KG1 (cell line): ENCODE measurements around the gene COQ10B.

ENCODE experiments used
- DNase-seq: peaks from one replicate; lab custom pipeline; 2025; lab: John Stamatoyannopoulos, UW

Gene COQ10B

DNA sequence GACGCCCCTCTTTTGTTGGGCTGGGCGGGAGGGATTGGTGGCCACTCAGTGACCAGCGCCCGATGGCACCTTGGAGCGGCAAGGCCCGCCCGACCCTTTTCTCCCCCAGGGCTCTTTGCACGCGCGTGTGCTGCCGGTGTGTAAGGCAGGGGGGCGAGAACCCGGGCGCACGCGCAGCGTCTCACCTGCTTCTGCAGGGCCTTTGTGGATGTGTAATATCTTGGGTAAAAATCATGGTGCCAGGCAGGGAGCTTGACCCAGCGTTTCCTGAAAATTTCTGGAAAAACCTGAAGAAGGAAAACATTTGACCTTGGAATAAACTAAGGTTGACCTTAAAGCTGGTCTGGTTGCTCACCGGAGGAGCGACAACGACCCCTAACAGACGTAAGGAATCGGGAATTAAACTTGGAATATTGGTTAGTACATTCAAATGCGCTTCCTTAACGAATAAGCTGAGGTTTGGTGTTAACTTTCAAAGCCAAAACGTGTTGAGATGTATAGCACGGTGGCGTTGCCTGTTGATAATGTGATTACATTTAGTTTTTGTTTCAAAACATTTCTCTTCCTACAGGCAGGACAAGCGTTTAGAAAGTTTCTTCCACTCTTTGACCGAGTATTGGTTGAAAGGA lies 47.3 kb downstream of the COQ10B start:
- DNase-seq, result no peak

DNA sequence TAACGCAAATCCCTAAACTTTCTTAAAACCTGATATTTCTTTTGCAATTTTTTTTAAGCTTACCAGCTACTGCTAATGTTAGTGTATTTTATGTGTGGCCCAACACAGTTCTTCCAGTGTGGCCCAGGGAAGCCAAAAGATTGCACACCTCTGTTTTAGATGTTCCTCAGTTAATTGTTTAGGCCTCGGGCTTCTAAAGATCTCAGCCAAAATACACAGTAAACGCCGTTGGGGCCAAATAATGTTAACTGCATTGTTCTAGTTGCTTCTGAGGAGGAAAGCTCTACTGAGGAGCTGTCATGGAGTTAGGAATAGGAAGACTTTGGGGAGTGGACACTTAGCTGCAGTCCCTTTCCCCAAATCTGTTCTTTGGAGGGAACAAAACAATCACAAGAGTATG lies 48.8 kb downstream of the COQ10B start:
- DNase-seq, result no peak

DNA sequence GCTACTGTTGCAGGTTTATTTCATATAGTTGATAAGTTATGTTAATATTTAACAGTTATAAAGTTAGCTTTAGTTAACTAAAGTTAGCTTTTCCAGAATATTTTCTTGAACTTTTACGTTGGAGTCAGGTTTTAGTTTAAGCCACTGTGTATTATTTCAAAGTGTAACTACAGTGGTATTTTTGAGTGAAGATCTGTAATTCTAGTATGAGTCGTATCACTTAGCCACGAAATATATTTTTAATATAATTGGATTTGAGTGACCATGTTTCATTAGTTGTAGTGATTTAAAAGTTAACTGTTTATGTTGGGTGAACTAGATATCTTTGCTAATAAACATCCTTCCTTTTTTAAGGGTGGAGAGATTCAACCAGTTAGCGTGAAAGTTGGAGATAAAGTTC lies 49.3 kb downstream of the COQ10B start:
- no peak for DNase-seq

DNA sequence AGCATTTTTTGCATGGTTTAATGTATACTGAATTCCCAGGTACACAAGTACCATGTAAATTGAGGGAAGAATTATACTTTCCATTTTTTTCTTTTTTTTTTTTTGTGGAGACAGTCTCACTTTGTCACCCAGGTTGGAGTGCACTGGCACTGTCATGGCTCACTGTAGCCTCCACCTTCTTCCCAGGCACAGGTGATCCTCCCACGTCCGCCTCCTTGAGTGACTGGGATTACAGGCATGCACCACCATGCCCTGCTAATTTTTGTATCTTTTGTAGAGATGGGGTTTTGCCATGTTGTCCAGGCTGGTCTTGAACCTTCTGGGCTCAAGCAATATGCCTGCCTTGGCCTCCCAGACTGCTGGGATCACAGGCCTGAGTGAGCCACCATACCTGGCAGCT lies 50.6 kb downstream of the COQ10B start:
- DNase-seq, result no peak

DNA sequence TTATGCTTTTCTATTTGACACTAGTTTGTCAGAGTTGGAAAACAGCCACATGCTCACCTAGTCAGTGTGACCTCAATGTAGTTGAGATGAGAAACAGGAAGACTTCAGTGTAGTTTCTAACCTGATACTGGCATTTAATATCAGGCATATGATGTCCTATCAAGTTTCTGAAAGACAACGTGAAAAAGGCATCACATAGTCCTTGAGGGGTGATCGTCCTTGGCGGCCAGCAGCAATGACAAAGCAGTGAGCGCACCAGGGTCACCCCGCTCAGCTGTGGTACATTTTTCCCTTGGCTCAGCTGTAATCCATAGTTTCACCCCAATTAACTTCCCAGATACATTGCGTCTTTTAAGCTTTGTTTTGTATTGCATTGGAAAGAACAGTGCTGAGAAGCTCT lies 51.2 kb downstream of the COQ10B start:
- no peak for DNase-seq

DNA sequence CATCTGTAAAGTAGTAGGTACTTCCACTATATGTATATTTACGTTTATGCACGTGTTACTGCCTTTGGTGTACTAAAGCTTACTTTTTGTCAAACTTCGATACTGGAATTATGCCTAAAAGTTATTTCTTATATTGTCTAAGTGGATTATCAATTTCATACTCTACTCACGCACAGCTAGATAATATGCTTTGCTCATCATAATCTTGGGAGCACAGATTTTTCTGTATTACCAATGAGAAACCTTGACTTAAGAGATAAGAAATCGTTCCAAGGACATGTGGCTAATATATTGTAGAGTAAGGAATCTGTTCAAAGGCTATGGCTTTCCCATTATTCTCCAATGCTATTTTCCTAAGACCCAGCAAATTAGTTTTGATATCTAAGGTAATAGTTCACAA lies 53.3 kb downstream of the COQ10B start:
- no peak for DNase-seq

DNA sequence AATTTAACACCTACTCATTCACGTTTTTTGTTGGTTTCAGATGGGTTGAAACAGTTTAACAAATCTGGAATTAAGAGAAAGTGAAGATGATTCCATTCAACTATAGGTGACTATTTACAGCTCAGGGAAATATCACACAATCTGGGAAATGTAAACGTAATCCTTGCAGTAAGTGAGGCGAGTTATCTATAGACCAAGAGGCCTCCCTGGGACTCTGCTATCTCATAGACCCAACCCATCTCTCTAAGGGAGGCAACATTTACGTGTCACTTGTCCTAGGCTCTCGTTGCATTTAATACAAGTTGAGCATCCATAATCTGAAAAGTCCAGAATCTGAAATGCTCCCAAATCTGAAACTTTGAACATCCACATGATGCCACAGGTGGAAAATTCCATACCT lies 60.6 kb downstream of the COQ10B start:
- no peak for DNase-seq

DNA sequence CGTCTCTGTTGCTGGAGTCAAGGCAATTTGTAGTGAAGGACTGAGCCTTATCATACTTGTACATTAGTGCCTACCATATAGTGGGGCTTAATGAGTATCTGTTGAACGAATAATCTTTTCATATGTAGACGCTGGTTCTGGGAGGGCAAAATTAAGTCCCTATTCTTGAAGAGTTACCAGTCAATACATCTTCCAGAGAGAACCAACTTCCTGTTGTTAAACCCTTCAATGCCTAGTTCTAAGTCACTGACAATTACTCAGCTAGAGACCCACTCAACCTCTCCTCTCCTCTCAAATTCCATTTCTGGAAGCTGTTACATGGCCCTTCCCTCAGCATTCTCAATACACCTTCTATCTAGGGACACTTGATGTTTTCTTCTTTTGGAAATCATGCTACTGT lies 61.4 kb downstream of the COQ10B start:
- no peak for DNase-seq

DNA sequence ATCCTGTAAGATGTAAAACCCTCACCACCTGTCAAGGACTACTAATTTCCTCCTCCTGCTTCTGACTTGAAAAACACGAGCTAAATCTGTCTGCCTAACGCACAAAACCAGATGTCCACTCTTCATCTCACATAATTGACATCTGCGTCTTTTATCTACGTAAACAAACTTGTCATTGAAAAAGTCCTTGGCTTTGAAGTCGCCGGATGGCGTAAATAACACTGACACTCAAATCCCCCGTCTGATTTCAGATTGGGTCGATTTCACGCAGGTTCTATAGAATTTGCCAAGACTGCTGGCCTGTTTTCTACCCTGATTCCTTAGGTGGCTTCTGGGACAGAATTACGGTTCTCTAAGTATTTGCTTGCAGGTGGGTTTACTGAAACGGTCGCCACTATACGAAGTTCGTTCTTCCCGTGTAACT lies 62.0 kb downstream of the COQ10B start:
- peak; percentile 69 for DNase-seq

DNA sequence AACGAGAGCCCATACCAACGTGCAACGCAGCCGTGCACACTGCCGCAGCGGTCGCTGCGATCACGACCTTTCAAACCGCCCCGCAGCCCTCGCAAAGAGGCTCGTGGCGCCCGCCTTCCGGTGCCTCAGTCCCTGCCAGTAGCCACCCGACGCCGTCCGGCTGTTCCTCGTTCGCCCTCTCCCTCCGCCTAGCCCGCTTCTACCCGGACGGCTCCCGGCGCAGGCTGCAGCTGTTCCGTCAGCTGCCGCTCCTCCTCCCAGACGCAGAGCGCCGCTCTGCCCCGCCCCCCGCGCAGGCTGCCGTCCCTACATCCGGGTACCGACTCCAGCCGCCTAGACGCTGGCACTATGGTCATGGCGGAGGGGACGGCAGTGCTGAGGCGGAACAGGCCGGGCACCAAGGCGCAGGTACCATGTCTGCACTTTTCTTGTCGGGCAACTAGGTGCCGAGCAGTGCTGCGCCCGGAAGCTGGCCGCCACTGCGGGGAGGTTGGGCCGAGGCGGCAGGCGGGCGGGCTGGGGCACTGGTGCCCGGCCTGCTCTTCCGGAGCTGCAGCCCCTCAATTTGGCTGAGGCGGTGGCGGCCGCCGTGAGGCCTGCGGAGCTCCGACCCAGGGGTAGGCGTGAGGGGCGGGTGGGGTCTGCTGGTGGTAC lies 62.5 kb downstream of the COQ10B start, which contains the start of gene MOB4:
Gene MOB4, plus strand, starts transcription at position 328 of the 654 bp plus-strand sequence. Its CDS starts 21 bp downstream, at position 349.
- peak; percentile 95 for DNase-seq

DNA sequence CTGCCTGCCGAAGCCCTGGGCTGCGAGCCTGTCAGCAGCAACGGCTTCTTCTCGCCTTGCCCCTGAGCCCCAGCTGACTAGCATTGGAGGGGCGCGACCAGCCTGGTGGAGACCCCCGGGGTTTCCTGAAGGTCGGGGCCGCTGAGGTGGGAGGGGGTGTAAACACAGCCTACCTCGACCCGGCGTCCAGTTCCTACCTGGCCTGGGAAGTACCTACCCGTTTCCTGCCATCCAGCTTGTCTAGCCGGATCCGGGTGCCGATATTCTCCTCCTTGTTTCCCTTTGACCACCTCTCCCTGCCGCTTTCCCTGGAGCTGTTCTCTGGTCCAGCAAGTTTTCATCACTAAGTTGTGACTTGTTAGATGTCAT lies 63.0 kb downstream of the COQ10B start:
- DNase-seq, result no peak

DNA sequence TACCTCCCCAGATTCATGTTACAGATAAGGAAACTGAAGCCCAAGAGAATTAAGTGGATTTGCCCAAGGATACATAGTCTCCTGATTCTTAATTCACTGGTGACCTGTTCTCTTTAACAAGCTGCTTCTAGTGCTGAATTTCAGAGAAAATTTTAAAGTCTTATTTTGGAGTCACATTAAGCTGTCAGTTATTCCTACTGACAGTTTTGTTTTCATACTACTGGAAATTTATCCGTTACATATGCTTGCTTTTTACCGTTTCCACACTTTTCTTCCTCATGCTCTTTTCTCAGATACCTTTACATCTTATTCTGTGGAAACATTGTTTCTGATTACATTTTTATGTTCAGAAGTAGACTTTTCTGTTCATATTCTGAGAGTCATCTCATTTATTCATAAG lies 63.8 kb downstream of the COQ10B start:
- no peak for DNase-seq
